Right renal pelvis (tissue), 4 donors: ENCODE data around the gene CYTH3. TPM values are rescaled to one million over a fixed set of nuclear protein-coding genes. Genes with fewer than 3 reads are reported as not detected.
"Not testable (repeated sequence)": the region's sequence is repeated elsewhere in the genome, so short reads cannot be mapped to it uniquely, and the experiment has no call there.

Experiments
- DNase-seq, 4 donors: peaks; one replicate each; pipeline ENCODE4 v3.0.0-alpha.2; 2013; ENCODE audit warnings: low read depth in 4 of 4, low spot score in 3 of 4, missing footprints in 1 of 4
- polyA plus RNA-seq, 4 donors: library from polyadenylated mRNA; unstranded; fragments of 120-200 nt; gene quantifications; one replicate each; pipeline ENCODE4 v1.2.1, GENCODE V29; 2013; ENCODE audit not compliant: insufficient read length in 4 of 4

Gene CYTH3
- polyA plus RNA-seq, 4 donors, result 36.5 to 42.5 (median 38.1) TPM

DNA sequence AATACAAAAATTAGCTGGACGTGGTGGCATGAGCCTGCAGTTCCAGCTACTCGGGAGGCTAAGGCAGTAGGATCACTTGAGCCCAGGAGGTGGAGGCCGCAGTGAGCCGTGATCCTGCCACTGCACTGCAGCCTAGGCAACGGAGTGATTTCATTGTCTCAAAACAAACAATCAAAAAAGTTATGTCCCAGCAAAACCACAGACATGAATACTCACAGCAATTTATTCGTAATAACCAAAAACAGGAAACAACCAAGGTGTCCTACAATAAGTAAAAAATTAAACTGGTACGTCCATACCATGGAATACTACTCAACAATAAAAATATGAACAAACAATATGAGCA, 11.6 kb upstream of the CYTH3 start:
- DNase-seq, result no peak

DNA sequence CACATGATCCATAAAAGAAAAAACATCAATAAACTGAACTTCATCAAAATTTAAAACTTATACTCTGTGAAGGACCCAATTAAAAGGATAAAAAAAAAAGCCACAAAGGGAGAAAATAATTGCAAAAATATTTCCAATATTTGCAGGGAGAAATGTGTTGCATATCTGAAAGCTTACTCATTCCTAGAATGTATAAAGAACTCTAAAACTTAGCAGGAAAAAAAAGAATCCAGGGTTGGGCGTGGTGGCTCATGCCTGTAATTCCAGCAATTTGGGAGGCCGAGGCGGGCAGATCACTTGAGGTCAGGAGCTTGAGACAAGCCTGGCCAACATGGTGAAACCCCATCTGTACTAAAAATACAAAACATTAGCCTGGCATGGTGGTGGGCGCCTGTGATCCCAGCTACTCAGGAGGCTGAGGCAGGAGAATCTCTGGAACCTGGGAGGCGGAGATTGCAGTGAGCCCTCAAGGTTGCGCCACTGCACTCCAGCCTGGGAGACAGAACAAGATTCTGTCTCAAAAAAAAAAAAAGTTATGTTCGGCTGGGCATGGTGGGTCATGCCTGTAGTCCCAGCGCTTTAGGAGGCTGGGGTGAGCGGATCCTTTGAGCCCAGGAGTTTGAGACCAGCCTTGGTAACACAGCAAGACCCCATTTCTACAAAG, 11.1 kb upstream of the CYTH3 start:
- not testable (repeated sequence) for DNase-seq

DNA sequence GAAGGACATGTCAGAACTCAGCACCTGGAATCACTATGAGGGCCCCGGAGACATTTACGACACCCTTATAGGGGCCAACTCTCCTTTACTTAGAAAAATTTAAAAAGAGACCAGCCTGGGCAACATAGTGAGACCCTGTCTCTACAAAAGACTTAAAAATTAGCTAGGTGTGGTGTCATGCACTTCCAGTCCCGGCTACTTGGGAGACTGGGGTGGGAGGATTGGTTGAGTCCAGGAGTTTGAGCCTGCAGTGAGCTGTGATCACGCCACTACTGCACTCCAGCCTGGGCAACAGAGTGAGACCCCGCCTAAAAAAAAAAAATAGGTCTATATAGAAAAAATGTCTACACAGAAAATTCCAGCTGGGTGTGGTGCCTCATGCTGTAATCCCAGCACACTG, 7.5 kb upstream of the CYTH3 start:
- DNase-seq, result no peak

DNA sequence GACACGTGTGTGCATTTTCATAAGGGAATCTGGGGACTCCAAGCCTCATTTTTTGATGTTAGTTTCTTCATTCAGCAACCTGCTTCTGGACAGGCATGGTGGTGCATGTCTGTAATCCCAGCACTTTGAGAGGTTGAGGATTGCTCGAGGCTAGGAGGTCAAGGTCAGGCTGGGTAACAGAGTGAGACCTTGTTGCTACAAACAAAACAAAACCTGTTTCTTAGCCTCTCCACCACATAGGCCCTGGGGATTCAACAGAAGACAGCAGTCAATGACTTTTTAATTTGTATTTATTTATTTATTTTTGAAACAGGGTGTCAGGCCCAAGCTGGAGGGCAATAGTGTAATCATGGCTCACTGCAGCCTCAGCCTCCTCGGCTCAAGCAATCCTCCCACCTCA, 6.9 kb upstream of the CYTH3 start:
- no peak for DNase-seq

DNA sequence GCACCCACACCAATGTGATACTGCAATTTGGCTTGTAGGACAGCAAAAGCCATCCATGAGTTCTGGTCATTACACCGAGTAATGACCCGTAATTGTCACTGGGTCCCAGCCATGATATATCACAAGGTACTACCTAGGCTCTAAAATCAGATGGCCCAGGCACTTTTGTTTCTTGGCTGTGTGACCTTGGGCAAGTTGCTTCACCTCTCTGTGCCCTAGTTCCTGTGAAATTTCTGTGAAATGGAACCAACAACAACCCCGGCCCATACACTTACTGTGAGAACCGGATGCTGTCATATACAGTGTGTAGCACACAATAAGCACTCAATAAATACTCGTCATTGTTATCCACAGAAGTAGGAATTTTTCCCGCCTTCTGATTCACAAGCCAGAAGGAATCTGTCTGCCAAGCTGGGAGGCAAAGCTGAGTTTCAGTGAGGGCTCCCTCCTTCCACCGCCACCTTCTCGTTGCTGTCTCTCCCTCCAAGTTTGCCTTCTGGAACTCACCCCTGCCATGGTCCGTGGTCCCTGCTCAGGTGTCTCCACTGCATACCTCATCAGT, 6.4 kb upstream of the CYTH3 start:
- DNase-seq, result no peak

DNA sequence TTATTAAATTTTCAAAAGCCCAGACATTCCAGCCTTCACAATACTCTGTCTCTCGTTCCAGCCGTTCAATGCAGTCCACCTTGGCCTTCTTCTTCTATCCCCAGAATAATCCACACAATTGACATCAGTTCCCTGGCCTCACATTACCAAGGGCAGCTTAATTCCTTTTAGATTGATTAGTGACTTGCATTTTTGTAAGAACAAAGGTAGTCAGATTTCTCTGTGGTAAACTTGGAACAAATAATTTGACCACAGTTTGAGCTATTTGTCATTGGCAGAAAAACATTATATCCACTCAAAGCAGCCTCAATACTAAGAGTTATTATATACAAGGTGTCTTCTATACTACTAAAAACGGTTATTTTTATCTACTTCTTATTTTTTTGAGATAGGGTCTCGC, 5.1 kb upstream of the CYTH3 start:
- DNase-seq, result no peak

DNA sequence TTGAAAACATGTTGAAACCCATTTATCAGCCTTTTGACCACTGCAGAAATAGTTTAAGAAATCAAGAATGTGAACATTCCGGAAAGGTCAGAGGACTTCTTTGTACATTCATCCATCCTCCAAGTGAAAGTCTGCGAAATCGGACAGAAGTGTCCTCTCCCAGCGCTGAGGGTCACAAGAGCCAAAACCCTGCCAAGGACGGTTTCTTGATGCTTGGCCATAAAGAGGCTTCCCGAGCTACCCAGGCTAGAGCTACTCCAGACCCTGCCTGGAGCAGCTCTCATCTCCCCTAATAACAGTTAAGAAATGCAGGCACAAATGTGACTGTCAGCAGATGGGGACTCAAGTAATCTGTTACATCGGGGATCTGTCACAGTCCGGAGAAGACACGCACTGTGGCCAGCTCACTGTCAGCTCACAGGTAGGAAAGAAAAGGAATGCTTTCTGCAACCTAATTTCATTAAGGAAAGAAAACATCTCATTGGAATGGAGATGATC, 4.5 kb upstream of the CYTH3 start:
- DNase-seq, result no peak

DNA sequence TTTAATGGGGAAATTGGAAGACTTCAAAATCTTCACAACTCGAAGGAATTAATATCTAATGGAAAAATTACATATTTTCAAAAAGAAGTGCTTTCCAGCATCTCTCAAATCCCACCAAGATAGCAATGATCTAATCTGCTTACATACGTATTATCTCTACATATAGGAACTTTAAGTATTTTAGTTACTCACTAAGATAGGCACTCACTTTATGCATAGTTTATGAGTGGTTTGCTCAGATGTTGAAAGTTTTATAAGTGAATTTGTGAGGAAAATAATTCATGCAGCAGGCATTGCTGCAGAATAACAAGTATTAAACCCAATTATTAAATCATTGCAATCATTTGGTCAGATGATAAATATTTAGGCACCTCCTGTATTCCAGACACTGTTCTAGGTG, 2.3 kb upstream of the CYTH3 start:
- DNase-seq, result no peak

DNA sequence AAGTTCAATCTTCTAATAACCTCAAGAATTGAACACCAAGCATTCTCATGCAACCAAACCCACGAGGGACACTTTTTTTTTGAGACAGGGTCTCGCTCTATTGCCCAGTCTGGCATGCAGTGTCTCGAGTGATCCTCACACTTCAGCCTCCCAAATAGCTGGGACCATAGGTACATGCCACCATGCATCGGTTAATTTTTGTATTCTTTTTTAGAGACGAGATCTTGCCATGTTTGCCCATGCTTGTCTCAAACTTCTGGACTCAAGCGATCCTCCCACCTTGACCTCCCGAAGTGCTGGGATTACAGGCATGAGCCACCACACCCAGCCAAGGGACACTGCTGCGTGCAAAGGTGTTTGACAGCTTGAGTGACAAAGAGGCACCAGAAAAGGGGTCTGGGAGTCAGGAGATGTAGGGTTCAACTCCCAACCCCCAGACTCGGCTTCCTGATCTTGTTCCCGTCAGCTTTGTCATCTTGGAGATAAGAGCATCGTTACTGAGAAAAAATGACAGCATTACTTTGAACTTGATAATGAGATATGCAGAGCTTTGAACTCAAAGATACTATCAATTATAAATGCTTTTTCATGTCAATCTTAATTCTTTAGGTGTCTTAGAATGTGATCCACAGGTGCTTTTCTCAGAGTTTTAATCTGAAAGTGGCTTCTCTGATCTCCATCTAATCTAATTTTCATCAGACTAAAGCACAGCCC, 1.6 kb upstream of the CYTH3 start:
- DNase-seq, result no peak

DNA sequence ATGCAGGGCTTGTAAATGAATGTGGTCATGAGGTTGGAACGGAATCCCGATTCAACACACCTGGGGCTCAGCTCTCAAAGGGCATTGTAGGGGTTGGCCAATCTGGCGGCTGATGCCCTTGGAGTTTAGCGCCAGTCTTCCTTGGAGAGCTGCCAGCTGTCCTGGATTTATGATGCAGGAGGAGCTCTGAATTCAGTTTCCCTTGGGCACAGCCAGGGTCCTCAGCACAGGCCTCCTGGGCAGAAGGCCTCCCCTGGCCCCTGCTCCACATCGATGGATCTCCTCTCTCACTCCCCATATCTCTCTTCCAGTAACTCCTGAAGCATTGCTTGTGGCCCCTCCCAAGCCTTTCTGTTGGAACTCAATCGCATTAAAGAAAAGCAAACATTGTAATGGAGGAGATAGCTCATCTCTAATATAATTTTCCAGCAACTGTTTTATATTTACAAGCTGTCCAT, 985 bp upstream of the CYTH3 start:
- no peak for DNase-seq

DNA sequence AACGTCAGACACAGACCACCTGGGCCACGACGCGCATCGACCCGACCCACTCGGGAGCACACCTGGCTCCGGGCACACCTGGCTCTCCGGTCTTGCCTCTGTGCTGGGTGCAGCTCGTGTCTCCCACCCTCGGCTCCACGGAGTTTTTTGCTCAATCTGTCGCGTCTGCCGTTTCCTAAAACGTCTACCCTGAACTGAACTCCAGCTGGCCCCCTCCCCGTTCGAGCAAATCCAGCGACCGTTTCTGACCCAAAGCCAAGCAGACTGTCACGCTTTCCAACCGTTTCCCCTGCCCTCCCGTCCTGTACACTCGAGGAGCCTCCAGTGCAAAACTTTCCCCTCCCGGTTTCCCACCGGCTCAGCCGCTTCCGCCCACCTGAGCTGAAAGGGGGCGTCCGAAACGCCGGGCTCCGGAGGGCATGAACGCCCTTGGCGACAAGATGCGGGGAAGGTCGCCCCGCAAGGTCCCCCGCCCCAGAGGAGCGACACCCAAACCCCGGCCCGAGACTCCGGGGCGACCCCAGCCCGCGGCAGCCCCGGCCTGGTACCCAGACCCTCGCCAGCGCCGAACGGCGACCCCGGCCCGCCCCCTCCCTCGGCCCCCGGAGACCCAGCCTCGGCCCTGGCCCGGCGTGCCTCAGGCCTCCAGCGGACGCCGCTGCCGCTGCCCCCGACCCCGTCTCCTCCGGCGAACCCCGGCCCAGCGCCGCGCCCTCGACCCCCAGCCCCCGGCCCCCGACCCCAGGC, 557 bp downstream of the CYTH3 start:
- no peak for DNase-seq

DNA sequence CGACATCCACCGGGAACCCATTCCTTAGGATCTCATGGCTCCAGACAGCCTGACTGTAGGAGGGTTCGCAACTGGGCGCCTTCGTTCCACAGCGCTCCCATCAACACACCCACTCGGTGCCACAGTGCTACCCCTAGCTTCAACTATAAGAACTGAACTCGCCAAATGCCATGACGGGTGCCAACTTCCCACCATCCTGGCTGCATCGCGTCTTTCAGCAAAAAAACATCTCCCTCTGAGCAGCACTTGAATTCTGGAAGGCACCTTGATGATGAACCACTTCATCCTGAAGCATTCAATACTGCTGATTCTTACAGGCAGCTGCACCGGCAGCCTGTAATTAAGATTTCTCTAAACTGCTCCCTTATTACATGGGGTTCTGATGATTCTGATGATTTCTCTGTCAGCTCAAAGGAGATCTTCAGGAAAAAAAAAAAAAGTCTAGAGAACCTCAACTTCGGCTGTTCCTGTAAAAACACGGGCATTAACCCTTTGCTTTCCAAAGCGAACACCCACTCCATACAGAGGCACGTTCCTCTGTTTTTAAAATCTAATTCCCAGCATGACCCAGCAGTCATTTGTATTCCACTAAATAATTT, 1.3 kb downstream of the CYTH3 start:
- DNase-seq, result no peak

DNA sequence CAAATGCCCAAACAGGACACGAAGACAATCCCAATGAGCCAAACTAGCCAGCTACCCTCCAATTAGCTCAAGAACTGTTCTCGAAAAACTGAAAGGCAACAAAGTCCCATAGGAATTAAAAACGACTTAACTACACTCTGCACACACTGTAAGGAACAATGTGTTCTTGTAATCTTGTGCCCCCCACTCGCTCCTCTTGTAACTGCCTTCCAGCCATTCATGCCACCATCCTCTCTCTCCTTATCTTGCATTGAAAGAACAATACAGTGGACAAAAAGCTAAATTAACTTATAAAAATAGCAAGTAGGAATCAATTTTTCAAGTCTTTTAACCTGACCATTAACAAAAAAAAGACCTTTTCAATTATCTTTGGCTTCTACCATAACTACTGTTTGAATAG, 2.9 kb downstream of the CYTH3 start:
- no peak for DNase-seq

DNA sequence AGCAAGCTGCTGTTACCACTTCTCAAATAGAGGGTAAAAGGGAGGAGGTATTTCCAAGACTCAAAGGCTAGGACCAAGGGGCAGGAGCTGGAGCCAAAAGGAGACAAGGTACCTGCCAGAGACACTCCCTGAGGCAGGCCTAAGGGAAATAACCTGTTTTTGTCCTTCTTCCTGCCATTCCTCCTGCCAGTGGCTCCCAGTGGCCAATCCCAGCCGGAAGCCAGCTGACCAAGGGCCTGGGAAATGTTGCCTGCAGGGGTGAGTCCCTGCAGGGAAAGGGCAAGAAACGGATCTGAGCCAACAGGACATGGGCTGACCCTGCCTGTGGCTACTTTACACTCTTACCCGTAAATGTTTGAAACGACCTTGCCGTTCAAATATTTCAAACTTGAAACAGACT, 3.5 kb downstream of the CYTH3 start:
- no peak for DNase-seq

DNA sequence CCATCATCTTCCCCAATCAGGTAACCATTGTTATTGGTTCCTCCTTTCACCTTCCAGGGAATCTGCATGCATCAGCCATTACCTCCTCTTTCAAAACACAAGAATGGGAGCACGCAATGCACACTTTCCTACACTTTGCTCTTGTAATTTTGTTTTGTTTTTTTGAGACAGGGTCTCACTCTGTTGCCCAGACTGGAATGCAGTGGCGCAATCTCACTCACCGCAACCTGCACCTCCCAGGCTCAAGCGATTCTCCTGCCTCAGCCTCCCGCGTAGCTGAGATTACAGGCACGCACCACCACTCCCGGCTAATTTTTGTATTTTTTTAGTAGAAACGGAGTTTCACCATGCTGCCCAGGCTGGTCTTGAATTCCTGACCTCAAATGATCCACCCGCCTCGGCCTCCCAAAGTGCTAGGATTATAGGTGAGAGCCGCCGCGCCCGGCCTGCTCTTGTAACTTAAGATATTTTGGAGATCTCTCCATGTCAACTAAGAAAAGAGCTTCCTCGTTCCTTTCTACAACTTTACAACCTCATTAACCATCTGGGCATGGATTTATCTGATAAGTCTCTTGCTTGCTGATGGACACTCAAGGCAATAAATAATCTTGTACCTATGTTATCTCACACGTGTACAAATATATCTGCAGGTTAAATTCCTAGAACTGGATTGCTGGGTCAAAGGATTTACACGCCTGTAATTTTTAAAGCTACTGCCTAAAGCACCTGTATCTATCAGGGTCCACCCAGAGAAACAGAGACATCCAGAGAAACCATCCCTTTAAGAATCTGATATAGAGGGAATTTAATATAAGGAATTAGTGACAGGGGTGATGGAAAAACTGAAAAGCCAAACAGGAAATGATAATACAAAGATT, 4.2 kb downstream of the CYTH3 start:
- no peak for DNase-seq

DNA sequence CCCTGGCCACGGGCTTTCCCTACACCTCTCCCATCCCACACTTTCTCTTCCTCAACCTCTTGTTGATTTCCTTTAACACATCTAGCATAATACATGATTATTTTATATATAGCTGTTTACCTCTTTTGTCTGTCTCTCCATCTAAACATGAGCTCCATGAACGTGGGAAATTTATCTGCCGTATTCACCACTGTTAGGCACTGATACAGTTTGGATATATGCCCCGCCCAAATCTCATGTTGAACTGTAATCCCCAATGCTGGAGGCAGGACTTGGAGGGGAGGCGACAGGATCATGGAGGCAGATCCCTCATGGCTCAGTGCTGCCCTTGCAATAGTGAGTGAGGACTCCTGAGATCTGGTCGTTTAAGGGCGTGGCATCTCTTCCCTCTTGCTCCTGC, 5.7 kb downstream of the CYTH3 start:
- DNase-seq, result no peak

DNA sequence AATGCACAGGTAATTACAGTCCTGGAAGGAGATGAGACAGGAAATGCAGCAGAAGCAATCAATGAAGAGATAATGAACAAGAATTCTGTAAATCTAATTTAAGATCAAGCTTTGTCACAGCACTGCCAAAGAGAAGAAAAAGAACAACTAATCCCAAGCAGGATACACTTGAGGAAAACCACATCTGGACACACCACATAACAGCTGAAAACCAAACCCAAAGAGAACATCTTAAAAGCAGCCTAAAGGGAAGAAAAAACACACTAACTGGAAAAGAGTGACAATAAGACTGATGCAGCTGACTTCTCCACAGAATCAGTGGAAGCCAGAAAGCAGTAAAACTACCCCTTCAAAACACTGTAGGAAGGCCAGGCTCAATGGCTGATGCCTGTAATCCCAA, 10.2 kb downstream of the CYTH3 start:
- no peak for DNase-seq

DNA sequence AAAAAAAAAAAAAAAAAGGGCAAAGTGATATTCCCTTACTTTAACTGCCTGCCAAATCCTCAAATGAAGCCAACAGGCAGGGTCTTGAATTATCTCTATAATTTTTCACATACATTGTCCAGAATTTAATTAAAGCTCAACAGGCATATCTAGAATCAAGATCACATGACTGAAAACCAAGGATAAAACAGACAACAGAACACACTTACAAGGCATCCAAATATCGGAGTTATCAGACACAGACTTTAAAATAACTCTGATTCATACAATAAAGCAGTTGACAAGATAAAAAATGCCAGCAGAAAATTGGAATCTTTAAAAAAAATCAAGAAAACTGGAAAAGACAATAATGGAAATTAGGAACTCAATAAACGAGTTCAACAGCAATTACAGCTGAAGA, 10.7 kb downstream of the CYTH3 start:
- no peak for DNase-seq

DNA sequence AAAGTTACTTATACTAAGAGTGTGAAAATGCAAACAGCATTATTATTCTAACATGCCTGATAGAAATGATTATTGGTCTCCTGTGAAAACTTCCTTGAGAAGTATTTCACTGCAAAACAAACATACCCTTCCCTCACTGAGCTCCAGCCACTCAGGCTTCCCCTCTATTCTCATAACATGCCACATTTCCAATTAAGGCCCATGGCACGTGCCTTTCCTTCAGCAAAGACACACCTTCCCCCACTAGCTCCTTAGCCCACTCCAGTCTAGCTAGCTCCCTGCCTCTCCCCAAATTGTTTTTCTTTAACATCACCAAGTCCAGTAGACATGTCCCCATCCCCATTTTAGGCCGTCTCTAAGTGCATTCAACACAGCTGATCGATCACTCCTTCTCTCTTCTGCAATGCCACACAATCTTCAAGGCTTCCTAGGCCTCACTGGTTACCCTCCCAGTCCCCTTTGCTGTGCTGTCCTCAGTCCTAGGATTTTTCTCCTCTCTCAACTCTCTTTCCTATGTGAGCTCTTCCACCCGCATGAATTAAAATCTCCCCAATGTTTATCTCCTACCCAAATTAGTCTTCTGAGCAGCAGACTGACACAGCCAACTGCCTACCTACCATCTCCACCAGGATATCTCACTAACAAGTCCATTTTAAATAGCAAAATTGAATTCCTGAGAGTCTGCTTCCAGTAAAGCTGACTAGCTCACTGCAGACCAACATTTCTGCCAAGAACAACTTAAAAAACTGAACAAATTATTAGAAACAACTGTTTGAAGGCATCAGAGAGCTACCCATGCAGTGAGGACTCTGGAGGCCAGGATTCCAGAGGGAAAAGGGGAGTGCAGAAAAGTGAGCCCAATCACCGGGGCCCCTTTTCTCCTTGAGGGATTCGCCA, 11.9 kb downstream of the CYTH3 start:
- no peak for DNase-seq
